ENCODE results near the gene PPP2R2B.

PPP2R2B gene

GRCh38 chr5:146789712-146790653, 88.6 kb downstream of the PPP2R2B start:
- H3K4ac ChIP-seq (ENCODE audit: low read depth in 1 of 2, low read length in 2 of 2) = no peak overlapping the region
- H3K23ac ChIP-seq (ENCODE audit: low read length in 2 of 2) = no peak overlapping the region
- no peak overlapping the region for H3K9ac ChIP-seq (ENCODE audit: low read length)
- no peak overlapping the region for H4K8ac ChIP-seq (ENCODE audit: low read length)
- no peak for DNase-seq
- no peak overlapping the region for H3K27ac ChIP-seq (ENCODE audit: low read length, poor library complexity, severe bottlenecking)
- no peak overlapping the region for H3K14ac ChIP-seq (ENCODE audit: low read length in 2 of 2)
- no peaks in the 10 kb centered on the region for H3K36me3 ChIP-seq (ENCODE audit: control insufficient read depth in 1 of 2, insufficient read depth in 2 of 2, low read depth in 1 of 2, low read length in 2 of 2)
- no peak overlapping the region for H3K4me2 ChIP-seq (ENCODE audit: low read length, poor library complexity, severe bottlenecking)
- H2BK120ac ChIP-seq (ENCODE audit: low read depth, low read length) = no peak overlapping the region
- no peak overlapping the region for H4K91ac ChIP-seq (ENCODE audit: low read length)
- 52% methylated on average over 5 of the region's 6 CpGs for WGBS
- no peak overlapping the region for H2AK5ac ChIP-seq (ENCODE audit: low read length, severe bottlenecking)
- no peaks in the 10 kb centered on the region for H3K4me1 ChIP-seq (ENCODE audit: control insufficient read depth, insufficient read depth, low read depth, low read length)
- no peaks in the 10 kb centered on the region for H3K9me3 ChIP-seq (ENCODE audit: control insufficient read depth, low read length)
- no peak overlapping the region for H3K18ac ChIP-seq (ENCODE audit: low read depth in 1 of 2, low read length in 2 of 2)
- H3K79me1 ChIP-seq (replicated peaks; ENCODE audit: low read length, poor library complexity, severe bottlenecking) = no peaks in the 10 kb centered on the region
- H2BK15ac ChIP-seq (ENCODE audit: low read depth, poor library complexity, severe bottlenecking) = no peak overlapping the region
- no peak overlapping the region for H2AFZ ChIP-seq (ENCODE audit: low read depth, low read length)
- H3K27me3 ChIP-seq (ENCODE audit: control insufficient read depth in 1 of 2, insufficient read depth in 1 of 2, low read length in 2 of 2) = no peaks in the 10 kb centered on the region
- no peak overlapping the region for H3K4me3 ChIP-seq (ENCODE audit: insufficient read depth in 1 of 2, low read depth in 1 of 2, low read length in 2 of 2)
- no peak overlapping the region for H2BK5ac ChIP-seq (ENCODE audit: low read depth, low read length, poor library complexity, severe bottlenecking)
- H2BK12ac ChIP-seq (ENCODE audit: low read length in 2 of 2) = no peak overlapping the region

GRCh38 chr5:146788898-146789297, 89.7 kb downstream of the PPP2R2B start:
- 43% methylated on average over 2 of the region's 2 CpGs for WGBS
- H3K27ac ChIP-seq (ENCODE audit: low read length, poor library complexity, severe bottlenecking) = no peak overlapping the region
- DNase-seq = no peak
- H2BK15ac ChIP-seq (ENCODE audit: low read depth, poor library complexity, severe bottlenecking) = no peak overlapping the region
- no peak overlapping the region for H3K14ac ChIP-seq (ENCODE audit: low read length in 2 of 2)
- no peaks in the 10 kb centered on the region for H3K4me1 ChIP-seq (ENCODE audit: control insufficient read depth, insufficient read depth, low read depth, low read length)
- no peak overlapping the region for H3K4ac ChIP-seq (ENCODE audit: low read depth in 1 of 2, low read length in 2 of 2)
- no peak overlapping the region for H2BK12ac ChIP-seq (ENCODE audit: low read length in 2 of 2)
- H3K79me1 ChIP-seq (replicated peaks; ENCODE audit: low read length, poor library complexity, severe bottlenecking) = no peaks in the 10 kb centered on the region
- H2AFZ ChIP-seq (ENCODE audit: low read depth, low read length) = no peak overlapping the region
- H3K4me2 ChIP-seq (ENCODE audit: low read length, poor library complexity, severe bottlenecking) = no peak overlapping the region
- no peaks in the 10 kb centered on the region for H3K27me3 ChIP-seq (ENCODE audit: control insufficient read depth in 1 of 2, insufficient read depth in 1 of 2, low read length in 2 of 2)
- H3K18ac ChIP-seq (ENCODE audit: low read depth in 1 of 2, low read length in 2 of 2) = no peak overlapping the region
- H2BK5ac ChIP-seq (ENCODE audit: low read depth, low read length, poor library complexity, severe bottlenecking) = no peak overlapping the region
- no peak overlapping the region for H3K4me3 ChIP-seq (ENCODE audit: insufficient read depth in 1 of 2, low read depth in 1 of 2, low read length in 2 of 2)
- H3K9ac ChIP-seq (ENCODE audit: low read length) = no peak overlapping the region
- no peak overlapping the region for H4K8ac ChIP-seq (ENCODE audit: low read length)
- no peak overlapping the region for H2BK120ac ChIP-seq (ENCODE audit: low read depth, low read length)
- H3K36me3 ChIP-seq (ENCODE audit: control insufficient read depth in 1 of 2, insufficient read depth in 2 of 2, low read depth in 1 of 2, low read length in 2 of 2) = no peaks in the 10 kb centered on the region
- no peak overlapping the region for H3K23ac ChIP-seq (ENCODE audit: low read length in 2 of 2)
- H3K9me3 ChIP-seq (ENCODE audit: control insufficient read depth, low read length) = no peaks in the 10 kb centered on the region
- H4K91ac ChIP-seq (ENCODE audit: low read length) = no peak overlapping the region
- no peak overlapping the region for H2AK5ac ChIP-seq (ENCODE audit: low read length, severe bottlenecking)

- Histone ChIP-seq H4K91ac (ENCODE audit: low read length) (no peak overlapping the region), H2BK5ac (ENCODE audit: low read depth, low read length, poor library complexity, severe bottlenecking) (no peak overlapping the region), H3K23ac (ENCODE audit: low read length in 2 of 2) (no peak overlapping the region), H3K18ac (ENCODE audit: low read depth in 1 of 2, low read length in 2 of 2) (no peak overlapping the region), H2BK120ac (ENCODE audit: low read depth, low read length) (no peak overlapping the region), H3K9ac (ENCODE audit: low read length) (no peak overlapping the region), H3K14ac (ENCODE audit: low read length in 2 of 2) (no peak overlapping the region), H2AK5ac (ENCODE audit: low read length, severe bottlenecking) (no peak overlapping the region), H3K27ac (ENCODE audit: low read length, poor library complexity, severe bottlenecking) (no peak overlapping the region), H3K4ac (ENCODE audit: low read depth in 1 of 2, low read length in 2 of 2) (no peak overlapping the region), H3K27me3 (ENCODE audit: control insufficient read depth in 1 of 2, insufficient read depth in 1 of 2, low read length in 2 of 2) (no peaks in the 10 kb centered on the region), H3K4me3 (ENCODE audit: insufficient read depth in 1 of 2, low read depth in 1 of 2, low read length in 2 of 2) (no peak overlapping the region), H3K79me1 (replicated peaks; ENCODE audit: low read length, poor library complexity, severe bottlenecking) (no peaks in the 10 kb centered on the region), H3K4me1 (ENCODE audit: control insufficient read depth, insufficient read depth, low read depth, low read length) (no peaks in the 10 kb centered on the region), H4K8ac (ENCODE audit: low read length) (no peak overlapping the region), H2AFZ (ENCODE audit: low read depth, low read length) (no peak overlapping the region), H3K9me3 (ENCODE audit: control insufficient read depth, low read length) (no peaks in the 10 kb centered on the region), H2BK15ac (ENCODE audit: low read depth, poor library complexity, severe bottlenecking) (no peak overlapping the region), H3K36me3 (ENCODE audit: control insufficient read depth in 1 of 2, insufficient read depth in 2 of 2, low read depth in 1 of 2, low read length in 2 of 2) (no peaks in the 10 kb centered on the region), H3K4me2 (ENCODE audit: low read length, poor library complexity, severe bottlenecking) (no peak overlapping the region), H2BK12ac (ENCODE audit: low read length in 2 of 2) (no peak overlapping the region)
- 30% methylated on average over 3 of the region's 3 CpGs for WGBS
- DNase-seq = no peak
These were observed 93.5 kb downstream of the PPP2R2B start for GRCh38 chr5:146785065-146785464.

DNA sequence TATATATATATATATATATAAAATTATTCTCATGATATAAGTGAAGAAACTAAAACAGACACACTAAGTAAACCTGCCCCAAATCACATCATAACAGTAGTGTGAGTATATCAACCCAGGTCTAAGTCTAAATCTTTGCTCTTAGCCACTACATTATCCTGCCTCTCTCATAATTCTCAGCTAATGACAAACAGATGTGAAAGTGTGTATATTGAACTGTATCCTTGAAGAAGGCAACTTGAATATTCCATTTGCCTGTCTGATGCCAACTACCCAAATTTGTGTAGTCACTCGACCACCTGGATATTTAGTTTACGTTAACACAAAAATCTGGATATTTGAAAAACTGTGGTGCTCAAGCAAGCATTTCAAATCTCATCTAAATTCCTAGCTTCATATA, 97.4 kb downstream of the PPP2R2B start:
- no peak overlapping the region for H4K91ac ChIP-seq (ENCODE audit: low read length)
- no peak overlapping the region for H2AFZ ChIP-seq (ENCODE audit: low read depth, low read length)
- no peak overlapping the region for H2BK12ac ChIP-seq (ENCODE audit: low read length in 2 of 2)
- no peak overlapping the region for H3K9ac ChIP-seq (ENCODE audit: low read length)
- H3K14ac ChIP-seq (ENCODE audit: low read length in 2 of 2) = no peak overlapping the region
- no peaks in the 10 kb centered on the region for H3K9me3 ChIP-seq (ENCODE audit: control insufficient read depth, low read length)
- no peak overlapping the region for H2AK5ac ChIP-seq (ENCODE audit: low read length, severe bottlenecking)
- no peak overlapping the region for H4K8ac ChIP-seq (ENCODE audit: low read length)
- H3K18ac ChIP-seq (ENCODE audit: low read depth in 1 of 2, low read length in 2 of 2) = no peak overlapping the region
- no peak overlapping the region for H3K4me2 ChIP-seq (ENCODE audit: low read length, poor library complexity, severe bottlenecking)
- no peak overlapping the region for H2BK120ac ChIP-seq (ENCODE audit: low read depth, low read length)
- no peaks in the 10 kb centered on the region for H3K27me3 ChIP-seq (ENCODE audit: control insufficient read depth in 1 of 2, insufficient read depth in 1 of 2, low read length in 2 of 2)
- H2BK5ac ChIP-seq (ENCODE audit: low read depth, low read length, poor library complexity, severe bottlenecking) = no peak overlapping the region
- no peak overlapping the region for H3K4me3 ChIP-seq (ENCODE audit: insufficient read depth in 1 of 2, low read depth in 1 of 2, low read length in 2 of 2)
- H2BK15ac ChIP-seq (ENCODE audit: low read depth, poor library complexity, severe bottlenecking) = no peak overlapping the region
- 93% methylated on average over 2 of the region's 2 CpGs for WGBS
- no peaks in the 10 kb centered on the region for H3K36me3 ChIP-seq (ENCODE audit: control insufficient read depth in 1 of 2, insufficient read depth in 2 of 2, low read depth in 1 of 2, low read length in 2 of 2)
- H3K4me1 ChIP-seq (ENCODE audit: control insufficient read depth, insufficient read depth, low read depth, low read length) = no peaks in the 10 kb centered on the region
- DNase-seq = no peak
- H3K4ac ChIP-seq (ENCODE audit: low read depth in 1 of 2, low read length in 2 of 2) = no peak overlapping the region
- no peaks in the 10 kb centered on the region for H3K79me1 ChIP-seq (replicated peaks; ENCODE audit: low read length, poor library complexity, severe bottlenecking)
- H3K23ac ChIP-seq (ENCODE audit: low read length in 2 of 2) = no peak overlapping the region
- H3K27ac ChIP-seq (ENCODE audit: low read length, poor library complexity, severe bottlenecking) = no peak overlapping the region

All from mesenchymal stem cell (in vitro differentiated cells and primary cell).